AG10803 (cell line): ENCODE measurements around the gene CHRDL1.

Experiments
- DNase-seq: peaks from one replicate; pipeline ENCODE4 v3.0.0; 2010; ENCODE audit warnings: low read depth
- H3K4me3 ChIP-seq: 2 replicates; pipeline ENCODE4 v1.5.1; 2011; ENCODE audit warnings: mild to moderate bottlenecking, low read length, control low read depth
- TF ChIP-seq, protein P1 (sequence below): conservative IDR thresholded peaks from 2 replicates; pipeline ENCODE4 v1.5.1; 2011; ENCODE audit warnings: mild to moderate bottlenecking, low read length, control low read depth, inconsistent platforms

Gene CHRDL1

GRCh38 chrX:110692866-110693265, 102.8 kb downstream of the CHRDL1 start:
- DNase-seq, result no peak
- no peak overlapping the region for H3K4me3 ChIP-seq
- TF ChIP-seq, protein P1, sequence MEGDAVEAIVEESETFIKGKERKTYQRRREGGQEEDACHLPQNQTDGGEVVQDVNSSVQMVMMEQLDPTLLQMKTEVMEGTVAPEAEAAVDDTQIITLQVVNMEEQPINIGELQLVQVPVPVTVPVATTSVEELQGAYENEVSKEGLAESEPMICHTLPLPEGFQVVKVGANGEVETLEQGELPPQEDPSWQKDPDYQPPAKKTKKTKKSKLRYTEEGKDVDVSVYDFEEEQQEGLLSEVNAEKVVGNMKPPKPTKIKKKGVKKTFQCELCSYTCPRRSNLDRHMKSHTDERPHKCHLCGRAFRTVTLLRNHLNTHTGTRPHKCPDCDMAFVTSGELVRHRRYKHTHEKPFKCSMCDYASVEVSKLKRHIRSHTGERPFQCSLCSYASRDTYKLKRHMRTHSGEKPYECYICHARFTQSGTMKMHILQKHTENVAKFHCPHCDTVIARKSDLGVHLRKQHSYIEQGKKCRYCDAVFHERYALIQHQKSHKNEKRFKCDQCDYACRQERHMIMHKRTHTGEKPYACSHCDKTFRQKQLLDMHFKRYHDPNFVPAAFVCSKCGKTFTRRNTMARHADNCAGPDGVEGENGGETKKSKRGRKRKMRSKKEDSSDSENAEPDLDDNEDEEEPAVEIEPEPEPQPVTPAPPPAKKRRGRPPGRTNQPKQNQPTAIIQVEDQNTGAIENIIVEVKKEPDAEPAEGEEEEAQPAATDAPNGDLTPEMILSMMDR, result no peak

GRCh38 chrX:110691446-110691845, 104.2 kb downstream of the CHRDL1 start:
- no peak overlapping the region for H3K4me3 ChIP-seq
- no peak for DNase-seq
- TF ChIP-seq, protein P1, result no peak

DNA sequence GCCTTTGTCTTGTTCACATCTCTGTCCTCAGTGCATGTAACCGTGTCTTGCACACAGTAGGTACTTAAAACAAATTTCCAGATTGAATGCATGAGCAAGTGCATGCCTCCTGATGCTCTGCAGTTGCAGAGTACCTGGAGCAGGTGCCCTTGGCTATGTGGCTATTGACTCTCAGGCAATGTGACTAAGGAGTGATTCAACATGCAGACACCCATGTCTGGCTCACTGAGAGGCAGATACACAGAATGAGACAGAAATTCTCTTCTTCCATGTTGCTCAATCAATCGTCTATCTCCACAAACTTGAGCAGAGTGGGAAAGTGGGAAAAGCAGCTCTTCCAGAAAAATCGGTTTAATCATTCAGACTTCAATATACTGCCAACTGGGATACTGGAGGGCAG, 111.0 kb downstream of the CHRDL1 start:
- no peak overlapping the region for H3K4me3 ChIP-seq
- DNase-seq, result no peak
- TF ChIP-seq, protein P1, result no peak

- H3K4me3 ChIP-seq, result no peak overlapping the region
- TF ChIP-seq, protein P1, result no peak
- no peak for DNase-seq
Observed at GRCh38 chrX:110683925-110684324, 111.7 kb downstream of the CHRDL1 start.

GRCh38 chrX:110678591-110678990, 117.0 kb downstream of the CHRDL1 start:
- DNase-seq, result no peak
- H3K4me3 ChIP-seq, result no peak overlapping the region
- TF ChIP-seq, protein P1, result no peak

- DNase-seq, result no peak
- TF ChIP-seq, protein P1, result no peak
- H3K4me3 ChIP-seq, result no peak overlapping the region
Observed at GRCh38 chrX:110675886-110676285, 119.7 kb downstream of the CHRDL1 start.

GRCh38 chrX:110671068-110671803, 124.4 kb downstream of the CHRDL1 start:
- no peak overlapping the region for H3K4me3 ChIP-seq
- DNase-seq, result no peak
- TF ChIP-seq, protein P1, result no peak
